IPS-15b (cell line): Measurements from ENCODE around the gene DNHD1.
"Not testable (repeated sequence)": the region's sequence is repeated elsewhere in the genome, so short reads cannot be mapped to it uniquely, and the experiment has no call there.

Experiments
- H3K27me3 ChIP-seq: one replicate; pipeline ENCODE4 v1.6.1; 2013; ENCODE audit warnings: low read length; ENCODE audit not compliant: control insufficient read depth, insufficient read depth
- H3K36me3 ChIP-seq: one replicate; pipeline ENCODE4 v1.6.1; 2013; ENCODE audit warnings: low read length; ENCODE audit not compliant: control insufficient read depth, insufficient read depth
- H3K4me1 ChIP-seq: one replicate; pipeline ENCODE4 v1.6.1; 2013; ENCODE audit warnings: mild to moderate bottlenecking, low read length; ENCODE audit not compliant: control insufficient read depth, insufficient read depth
- H3K4me3 ChIP-seq: one replicate; pipeline ENCODE4 v1.5.1; 2013; ENCODE audit warnings: low read depth, low read length
- H3K9ac ChIP-seq: one replicate; pipeline ENCODE4 v1.6.1; 2013; ENCODE audit warnings: low read depth, mild to moderate bottlenecking, low read length
- H3K9me3 ChIP-seq: one replicate; pipeline ENCODE4 v1.6.1; 2013; ENCODE audit warnings: mild to moderate bottlenecking, low read length; ENCODE audit not compliant: control insufficient read depth, insufficient read depth

Gene DNHD1

GRCh38 chr11:6516865-6517264 lies 19.8 kb downstream of the DNHD1 start:
- H3K4me1 ChIP-seq: no peaks in the 10 kb centered on the region
- no peak overlapping the region for H3K4me3 ChIP-seq
- H3K36me3 ChIP-seq: no peaks in the 10 kb centered on the region
- no peak overlapping the region for H3K9ac ChIP-seq
- no peaks in the 10 kb centered on the region for H3K27me3 ChIP-seq
- no peaks in the 10 kb centered on the region for H3K9me3 ChIP-seq

- H3K36me3 ChIP-seq: no peaks in the 10 kb centered on the region
- H3K9me3 ChIP-seq: no peaks in the 10 kb centered on the region
- H3K27me3 ChIP-seq: no peaks in the 10 kb centered on the region
- no peak overlapping the region for H3K9ac ChIP-seq
- H3K4me3 ChIP-seq: no peak overlapping the region
- no peaks in the 10 kb centered on the region for H3K4me1 ChIP-seq
Observed at GRCh38 chr11:6520265-6520664, 23.2 kb downstream of the DNHD1 start.

GRCh38 chr11:6521946-6522345 lies 24.9 kb downstream of the DNHD1 start:
- H3K9ac ChIP-seq, H3K4me3 ChIP-seq, H3K9me3 ChIP-seq, H3K36me3 ChIP-seq, H3K27me3 ChIP-seq, H3K4me1 ChIP-seq: not testable (repeated sequence)

- Histone ChIP-seq H3K4me1 (no peaks in the 10 kb centered on the region), H3K4me3 (no peak overlapping the region), H3K36me3 (no peaks in the 10 kb centered on the region), H3K9me3 (no peaks in the 10 kb centered on the region), H3K9ac (no peak overlapping the region), H3K27me3 (no peaks in the 10 kb centered on the region)
Observed at GRCh38 chr11:6523253-6523652, 26.2 kb downstream of the DNHD1 start.

GRCh38 chr11:6526411-6527135 lies 29.5 kb downstream of the DNHD1 start:
- Histone ChIP-seq H3K9ac (no peak overlapping the region), H3K36me3 (no peaks in the 10 kb centered on the region), H3K9me3 (no peaks in the 10 kb centered on the region), H3K4me3 (no peak overlapping the region), H3K27me3 (no peaks in the 10 kb centered on the region), H3K4me1 (no peaks in the 10 kb centered on the region)

- Histone ChIP-seq H3K9ac (no peak overlapping the region), H3K4me3 (no peak overlapping the region), H3K36me3 (no peaks in the 10 kb centered on the region), H3K9me3 (no peaks in the 10 kb centered on the region), H3K27me3 (no peaks in the 10 kb centered on the region), H3K4me1 (no peaks in the 10 kb centered on the region)
Observed at GRCh38 chr11:6529266-6529665, 32.2 kb downstream of the DNHD1 start.

- no peaks in the 10 kb centered on the region for H3K27me3 ChIP-seq
- no peaks in the 10 kb centered on the region for H3K4me1 ChIP-seq
- H3K4me3 ChIP-seq: no peak overlapping the region
- no peak overlapping the region for H3K9ac ChIP-seq
- H3K36me3 ChIP-seq: no peaks in the 10 kb centered on the region
- no peaks in the 10 kb centered on the region for H3K9me3 ChIP-seq
Observed at GRCh38 chr11:6530848-6531247, 33.8 kb downstream of the DNHD1 start.

GRCh38 chr11:6531267-6531752 lies 34.2 kb downstream of the DNHD1 start:
- no peaks in the 10 kb centered on the region for H3K36me3 ChIP-seq
- no peak overlapping the region for H3K9ac ChIP-seq
- H3K27me3 ChIP-seq: no peaks in the 10 kb centered on the region
- no peaks in the 10 kb centered on the region for H3K4me1 ChIP-seq
- no peak overlapping the region for H3K4me3 ChIP-seq
- no peaks in the 10 kb centered on the region for H3K9me3 ChIP-seq

GRCh38 chr11:6538456-6538855 lies 41.4 kb downstream of the DNHD1 start:
- Histone ChIP-seq H3K9ac (no peak overlapping the region), H3K4me1 (peaks cover 8% of the 10 kb centered on the region), H3K36me3 (no peaks in the 10 kb centered on the region), H3K27me3 (no peaks in the 10 kb centered on the region), H3K4me3 (no peak overlapping the region), H3K9me3 (no peaks in the 10 kb centered on the region)

- Histone ChIP-seq H3K9ac (no peak overlapping the region), H3K4me1 (peaks cover 8% of the 10 kb centered on the region), H3K9me3 (no peaks in the 10 kb centered on the region), H3K27me3 (no peaks in the 10 kb centered on the region), H3K36me3 (no peaks in the 10 kb centered on the region), H3K4me3 (no peak overlapping the region)
Observed at GRCh38 chr11:6538945-6539344, 41.9 kb downstream of the DNHD1 start.

- Histone ChIP-seq H3K9ac (no peak overlapping the region), H3K4me3 (no peak overlapping the region), H3K36me3 (no peaks in the 10 kb centered on the region), H3K4me1 (peaks cover 8% of the 10 kb centered on the region), H3K27me3 (no peaks in the 10 kb centered on the region), H3K9me3 (no peaks in the 10 kb centered on the region)
Observed at GRCh38 chr11:6539748-6540268, 42.7 kb downstream of the DNHD1 start.

- Histone ChIP-seq H3K36me3 (no peaks in the 10 kb centered on the region), H3K4me1 (peaks cover 8% of the 10 kb centered on the region), H3K4me3 (no peak overlapping the region), H3K27me3 (no peaks in the 10 kb centered on the region), H3K9me3 (no peaks in the 10 kb centered on the region), H3K9ac (no peak overlapping the region)
Observed at GRCh38 chr11:6541356-6541755, 44.3 kb downstream of the DNHD1 start.
